ENCODE measurements around the gene SEC16A.

SEC16A gene

GRCh38 chr9:136476369-136477150 lies 6.3 kb downstream of the SEC16A start:
- Histone ChIP-seq H3K79me2 (ENCODE audit: low read length) (peaks cover 100% of the 10 kb centered on the region), H3K9me2 (replicated peaks; ENCODE audit: insufficient read depth, low read length) (no peaks in the 10 kb centered on the region), H3K27ac (ENCODE audit: low read length) (no peak overlapping the region), H3K36me3 (replicated peaks; ENCODE audit: insufficient read depth, low read length) (peaks cover 13% of the 10 kb centered on the region; the same call in 1 of the 2 replicates), H3K9me3 (replicated peaks; ENCODE audit: insufficient read depth, low read length) (no peaks in the 10 kb centered on the region), H3F3A (ENCODE audit: insufficient read depth, low read length) (peaks cover under 1% of the 10 kb centered on the region; the same call in 1 of the 2 replicates), H4K20me1 (ENCODE audit: insufficient read depth, low read length) (peaks cover 20% of the 10 kb centered on the region), H2AFZ (ENCODE audit: low read length) (no peak overlapping the region), H3K4me1 (ENCODE audit: low read length) (peaks cover 3% of the 10 kb centered on the region), H3K27me3 (replicated peaks; ENCODE audit: insufficient read depth, low read length) (no peaks in the 10 kb centered on the region), H3K9ac (ENCODE audit: low read length) (no peak overlapping the region), H3K4me3 (ENCODE audit: low read length) (no peak overlapping the region), H3K4me2 (ENCODE audit: low read depth, low read length) (no peak overlapping the region)
- TF ChIP-seq EZH2 (optimal IDR thresholded peaks at IDR 0.05; ENCODE audit: low read depth, low read length) (no peak), EZH2phosphoT487 (IDR thresholded peaks at IDR 0.05; ENCODE audit: low read length) (no peak)
- TF ChIP-seq, protein P1, sequence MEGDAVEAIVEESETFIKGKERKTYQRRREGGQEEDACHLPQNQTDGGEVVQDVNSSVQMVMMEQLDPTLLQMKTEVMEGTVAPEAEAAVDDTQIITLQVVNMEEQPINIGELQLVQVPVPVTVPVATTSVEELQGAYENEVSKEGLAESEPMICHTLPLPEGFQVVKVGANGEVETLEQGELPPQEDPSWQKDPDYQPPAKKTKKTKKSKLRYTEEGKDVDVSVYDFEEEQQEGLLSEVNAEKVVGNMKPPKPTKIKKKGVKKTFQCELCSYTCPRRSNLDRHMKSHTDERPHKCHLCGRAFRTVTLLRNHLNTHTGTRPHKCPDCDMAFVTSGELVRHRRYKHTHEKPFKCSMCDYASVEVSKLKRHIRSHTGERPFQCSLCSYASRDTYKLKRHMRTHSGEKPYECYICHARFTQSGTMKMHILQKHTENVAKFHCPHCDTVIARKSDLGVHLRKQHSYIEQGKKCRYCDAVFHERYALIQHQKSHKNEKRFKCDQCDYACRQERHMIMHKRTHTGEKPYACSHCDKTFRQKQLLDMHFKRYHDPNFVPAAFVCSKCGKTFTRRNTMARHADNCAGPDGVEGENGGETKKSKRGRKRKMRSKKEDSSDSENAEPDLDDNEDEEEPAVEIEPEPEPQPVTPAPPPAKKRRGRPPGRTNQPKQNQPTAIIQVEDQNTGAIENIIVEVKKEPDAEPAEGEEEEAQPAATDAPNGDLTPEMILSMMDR (IDR thresholded peaks at IDR 0.05; ENCODE audit: low read length): no peak
- no peak for DNase-seq

- Histone ChIP-seq H4K20me1 (ENCODE audit: insufficient read depth, low read length) (peaks cover 18% of the 10 kb centered on the region), H3K36me3 (replicated peaks; ENCODE audit: insufficient read depth, low read length) (peaks cover 13% of the 10 kb centered on the region; the same call in 1 of the 2 replicates), H3K79me2 (ENCODE audit: low read length) (peaks cover 97% of the 10 kb centered on the region), H3K27ac (ENCODE audit: low read length) (no peak overlapping the region), H3K4me1 (ENCODE audit: low read length) (no peaks in the 10 kb centered on the region), H3K4me3 (ENCODE audit: low read length) (no peak overlapping the region), H3F3A (ENCODE audit: insufficient read depth, low read length) (no peaks in the 10 kb centered on the region), H3K9me3 (replicated peaks; ENCODE audit: insufficient read depth, low read length) (no peaks in the 10 kb centered on the region), H3K9me2 (replicated peaks; ENCODE audit: insufficient read depth, low read length) (no peaks in the 10 kb centered on the region), H2AFZ (ENCODE audit: low read length) (no peak overlapping the region), H3K9ac (ENCODE audit: low read length) (no peak overlapping the region), H3K4me2 (ENCODE audit: low read depth, low read length) (no peak overlapping the region), H3K27me3 (replicated peaks; ENCODE audit: insufficient read depth, low read length) (no peaks in the 10 kb centered on the region)
- no peak for TF ChIP-seq EZH2 (optimal IDR thresholded peaks at IDR 0.05; ENCODE audit: low read depth, low read length)
- no peak for TF ChIP-seq EZH2phosphoT487 (IDR thresholded peaks at IDR 0.05; ENCODE audit: low read length)
- TF ChIP-seq, protein P1 (IDR thresholded peaks at IDR 0.05; ENCODE audit: low read length): no peak
- DNase-seq: no peak
These were observed 7.6 kb downstream of the SEC16A start for GRCh38 chr9:136474974-136475865.

- no peaks in the 10 kb centered on the region for H3F3A ChIP-seq (ENCODE audit: insufficient read depth, low read length)
- H4K20me1 ChIP-seq (ENCODE audit: insufficient read depth, low read length): peaks cover 17% of the 10 kb centered on the region
These were observed 8.7 kb downstream of the SEC16A start for GRCh38 chr9:136474021-136474640.

More at GRCh38 chr9:136474021-136474640, 8.7 kb downstream of the SEC16A start:
- Histone ChIP-seq H3K27ac (ENCODE audit: low read length) (no peak overlapping the region), H3K27me3 (replicated peaks; ENCODE audit: insufficient read depth, low read length) (no peaks in the 10 kb centered on the region), H3K9me3 (replicated peaks; ENCODE audit: insufficient read depth, low read length) (no peaks in the 10 kb centered on the region), H3K4me2 (ENCODE audit: low read depth, low read length) (no peak overlapping the region), H3K4me1 (ENCODE audit: low read length) (no peaks in the 10 kb centered on the region), H3K4me3 (ENCODE audit: low read length) (no peak overlapping the region), H3K36me3 (replicated peaks; ENCODE audit: insufficient read depth, low read length) (peaks cover 13% of the 10 kb centered on the region; the same call in 1 of the 2 replicates), H3K9ac (ENCODE audit: low read length) (no peak overlapping the region), H2AFZ (ENCODE audit: low read length) (no peak overlapping the region), H3K9me2 (replicated peaks; ENCODE audit: insufficient read depth, low read length) (no peaks in the 10 kb centered on the region), H3K79me2 (ENCODE audit: low read length) (peaks cover 96% of the 10 kb centered on the region)
- no peak for DNase-seq
- no peak for TF ChIP-seq EZH2 (optimal IDR thresholded peaks at IDR 0.05; ENCODE audit: low read depth, low read length)
- TF ChIP-seq EZH2phosphoT487 (IDR thresholded peaks at IDR 0.05; ENCODE audit: low read length): no peak
- TF ChIP-seq, protein P1 (IDR thresholded peaks at IDR 0.05; ENCODE audit: low read length): no peak
